HG02970 (cell line): Measurements from ENCODE around the gene IFI27L1.

ENCODE experiments used
- ATAC-seq: cut with Tn5 transposase; IDR thresholded peaks from one replicate; pipeline ENCODE4 v1.9.1; 2021; ENCODE audit warnings: mild to moderate bottlenecking, moderate library complexity, moderate number of reproducible peaks; ENCODE audit not compliant: unreplicated experiment, low FRiP score

Gene IFI27L1

GRCh38 chr14:94080621-94081385, at the start of gene IFI27L1, which contains the start of gene DDX24:
Gene IFI27L1, plus strand, starts transcription at chr14:94081310. Its CDS starts 15,628 bp downstream, at chr14:94096938.
Gene DDX24, minus strand, starts transcription at chr14:94081202. Its CDS starts 1,460 bp downstream, at chr14:94079742.
- ATAC-seq, result peak; percentile 98

- ATAC-seq, result no peak
Observed at GRCh38 chr14:94031883-94032279, 49.2 kb upstream of the IFI27L1 start.

GRCh38 chr14:94034886-94035285, 46.2 kb upstream of the IFI27L1 start:
- ATAC-seq, result no peak

GRCh38 chr14:94036313-94037167, 44.6 kb upstream of the IFI27L1 start:
- peak; percentile 55 for ATAC-seq

- ATAC-seq, result no peak
Observed at GRCh38 chr14:94037954-94038353, 43.2 kb upstream of the IFI27L1 start.

GRCh38 chr14:94038510-94038909, 42.6 kb upstream of the IFI27L1 start:
- no peak for ATAC-seq

GRCh38 chr14:94038921-94039629, 42.0 kb upstream of the IFI27L1 start:
- ATAC-seq, result no peak

- no peak for ATAC-seq
Observed at GRCh38 chr14:94040247-94040646, 40.9 kb upstream of the IFI27L1 start.

- ATAC-seq, result no peak
Observed at GRCh38 chr14:94040796-94041195, 40.3 kb upstream of the IFI27L1 start.

GRCh38 chr14:94041551-94042346, 39.4 kb upstream of the IFI27L1 start:
- ATAC-seq, result no peak

- no peak for ATAC-seq
Observed at GRCh38 chr14:94042433-94043091, 38.5 kb upstream of the IFI27L1 start.

- ATAC-seq, result no peak
Observed at GRCh38 chr14:94043111-94043755, 37.9 kb upstream of the IFI27L1 start.

- no peak for ATAC-seq
Observed at GRCh38 chr14:94043756-94044475, 37.2 kb upstream of the IFI27L1 start.

GRCh38 chr14:94044476-94045091, 36.5 kb upstream of the IFI27L1 start:
- ATAC-seq, result no peak

- no peak for ATAC-seq
Observed at GRCh38 chr14:94045101-94045500, 36.0 kb upstream of the IFI27L1 start.

- no peak for ATAC-seq
Observed at GRCh38 chr14:94045563-94046345, 35.4 kb upstream of the IFI27L1 start.

- ATAC-seq, result no peak
Observed at GRCh38 chr14:94046696-94047250, 34.3 kb upstream of the IFI27L1 start.
